Chondrocyte (in vitro differentiated cells): ENCODE results near the gene LENG9. TPM values are rescaled to one million over a fixed set of nuclear protein-coding genes. Genes with fewer than 3 reads are reported as not detected.

Experiments used
- DNase-seq: peaks from one replicate; pipeline ENCODE4 v3.0.0; 2021; ENCODE audit warnings: mixed read lengths, low spot score
- H3K27ac Mint-ChIP-seq: one replicate; pipeline ENCODE4 v1.8.0; 2021; ENCODE audit warnings: mild to moderate bottlenecking, moderate library complexity, mixed read lengths; ENCODE audit not compliant: unreplicated experiment
- H3K27me3 Mint-ChIP-seq: 2 replicates; pipeline ENCODE4 v1.8.0; 2021; ENCODE audit warnings: low read depth, mixed read lengths
- H3K36me3 Mint-ChIP-seq: 2 replicates; pipeline ENCODE4 v1.8.0; 2021; ENCODE audit warnings: low read depth, mixed read lengths
- H3K4me1 Mint-ChIP-seq: 2 replicates; pipeline ENCODE4 v1.8.0; 2021; ENCODE audit warnings: low read depth, mild to moderate bottlenecking, mixed read lengths
- H3K4me3 Mint-ChIP-seq: one replicate; pipeline ENCODE4 v1.8.0; 2021; ENCODE audit warnings: mild to moderate bottlenecking, moderate library complexity, mixed read lengths; ENCODE audit not compliant: unreplicated experiment
- H3K9me3 Mint-ChIP-seq: 2 replicates; pipeline ENCODE4 v1.8.0; 2021; ENCODE audit warnings: low read depth, mixed read lengths
- CTCF ChIP-seq: fragments of 200-600 bp; sonication (generic); IDR thresholded peaks from 2 replicates; pipeline ENCODE4 v1.5.0; 2021; ENCODE audit warnings: antibody characterized with exemption, mild to moderate bottlenecking, moderate library complexity
- total RNA-seq: library from RNA; stranded (reverse); gene quantifications from 3 replicates; pipeline ENCODE4 v1.2.1, GENCODE V29; 2021

Gene LENG9
- total RNA-seq, 1 donor from 2014 or later: 13.2 TPM

- DNase-seq: no peak
- Mint-ChIP-seq H3K4me3 (no peak overlapping the region), H3K36me3 (no peaks in the 10 kb centered on the region), H3K9me3 (no peaks in the 10 kb centered on the region), H3K27me3 (no peaks in the 10 kb centered on the region), H3K27ac (no peak overlapping the region), H3K4me1 (peaks cover 13% of the 10 kb centered on the region)
- TF ChIP-seq CTCF: no peak
Measured at GRCh38 chr19:54434873-54435214, 28.7 kb downstream of the LENG9 start.

GRCh38 chr19:54434112-54434872 is 29.3 kb downstream of the LENG9 start:
- no peak for DNase-seq
- H3K27me3 Mint-ChIP-seq: peaks cover 2% of the 10 kb centered on the region
- no peaks in the 10 kb centered on the region for H3K9me3 Mint-ChIP-seq
- H3K27ac Mint-ChIP-seq: no peak overlapping the region
- TF ChIP-seq CTCF: no peak
- peaks cover 11% of the 10 kb centered on the region for H3K4me1 Mint-ChIP-seq
- no peak overlapping the region for H3K4me3 Mint-ChIP-seq
- H3K36me3 Mint-ChIP-seq: no peaks in the 10 kb centered on the region

GRCh38 chr19:54433697-54434096 is 29.9 kb downstream of the LENG9 start:
- Mint-ChIP-seq H3K27me3 (peaks cover 3% of the 10 kb centered on the region), H3K9me3 (no peaks in the 10 kb centered on the region), H3K36me3 (no peaks in the 10 kb centered on the region), H3K27ac (no peak overlapping the region), H3K4me3 (no peak overlapping the region), H3K4me1 (peaks cover 10% of the 10 kb centered on the region)
- TF ChIP-seq CTCF: no peak
- no peak for DNase-seq

- Mint-ChIP-seq H3K9me3 (no peaks in the 10 kb centered on the region), H3K36me3 (no peaks in the 10 kb centered on the region), H3K27me3 (peaks cover 3% of the 10 kb centered on the region), H3K4me1 (peaks cover 10% of the 10 kb centered on the region), H3K27ac (no peak overlapping the region), H3K4me3 (no peak overlapping the region)
- no peak for DNase-seq
- TF ChIP-seq CTCF: no peak
Measured at GRCh38 chr19:54432144-54432738, 31.3 kb downstream of the LENG9 start.

- Mint-ChIP-seq H3K4me1 (peaks cover 10% of the 10 kb centered on the region), H3K27me3 (peaks cover 6% of the 10 kb centered on the region), H3K27ac (no peak overlapping the region), H3K9me3 (no peaks in the 10 kb centered on the region), H3K4me3 (peak overlapping the region; percentile 61), H3K36me3 (no peaks in the 10 kb centered on the region)
- peak; percentile 24 for TF ChIP-seq CTCF
- DNase-seq: no peak
Measured at GRCh38 chr19:54431255-54431838, 32.2 kb downstream of the LENG9 start.
